Type B pancreatic cell (in vitro differentiated cells): ENCODE results near the gene PRSS48. TPM values are rescaled to one million over a fixed set of nuclear protein-coding genes. Genes with fewer than 3 reads are reported as not detected.

Experiments
- DNase-seq: peaks from one replicate; pipeline ENCODE4 v3.0.0; 2021; ENCODE audit warnings: mixed read lengths; ENCODE audit not compliant: unreplicated experiment; ENCODE audit errors: extremely low spot score
- H3K27ac Mint-ChIP-seq: 2 replicates; pipeline ENCODE4 v1.8.0; 2021; ENCODE audit warnings: mild to moderate bottlenecking, mixed read lengths
- H3K27me3 Mint-ChIP-seq: 2 replicates; pipeline ENCODE4 v1.8.0; 2021; ENCODE audit warnings: mixed read lengths
- H3K36me3 Mint-ChIP-seq: 2 replicates; pipeline ENCODE4 v1.8.0; 2021; ENCODE audit warnings: mixed read lengths
- H3K4me1 Mint-ChIP-seq: one replicate; pipeline ENCODE4 v1.8.0; 2021; ENCODE audit warnings: mixed read lengths; ENCODE audit not compliant: unreplicated experiment
- H3K4me3 Mint-ChIP-seq: 2 replicates; pipeline ENCODE4 v1.8.0; 2021; ENCODE audit warnings: mild to moderate bottlenecking, mixed read lengths
- H3K9me3 Mint-ChIP-seq: 2 replicates; pipeline ENCODE4 v1.8.0; 2021; ENCODE audit warnings: mixed read lengths
- total RNA-seq: library from RNA; stranded (reverse); gene quantifications from 2 replicates; pipeline ENCODE4 v1.2.1, GENCODE V29; 2021; ENCODE audit warnings: low replicate concordance
- TF ChIP-seq, protein P1 (sequence below): fragments of 200-600 bp; sonication (generic); conservative IDR thresholded peaks from 2 replicates; pipeline ENCODE4 v1.5.0; 2021; ENCODE audit warnings: antibody characterized with exemption, mild to moderate bottlenecking

The PRSS48 gene
- total RNA-seq, 1 donor from 2014 or later, result not detected

DNA sequence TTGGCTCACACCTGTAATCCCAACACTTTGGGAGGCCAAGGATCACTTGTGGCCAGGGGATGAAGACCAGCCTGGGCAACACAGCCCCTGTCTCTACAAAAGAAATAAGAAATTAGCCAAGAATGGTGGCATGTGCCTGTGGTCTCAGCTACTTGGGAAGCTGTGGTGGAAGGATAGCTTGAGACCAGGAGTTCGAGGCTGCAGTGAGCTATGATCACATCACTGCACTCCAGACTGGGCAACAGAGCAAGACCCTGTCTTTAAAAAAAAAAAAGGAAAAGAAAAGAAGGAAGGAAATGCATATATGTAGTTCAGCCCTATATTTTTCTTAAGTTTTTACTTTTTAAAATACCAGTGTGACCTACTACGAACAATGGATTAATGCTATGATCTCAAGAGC, 15.1 kb downstream of the PRSS48 start:
- TF ChIP-seq, protein P1, sequence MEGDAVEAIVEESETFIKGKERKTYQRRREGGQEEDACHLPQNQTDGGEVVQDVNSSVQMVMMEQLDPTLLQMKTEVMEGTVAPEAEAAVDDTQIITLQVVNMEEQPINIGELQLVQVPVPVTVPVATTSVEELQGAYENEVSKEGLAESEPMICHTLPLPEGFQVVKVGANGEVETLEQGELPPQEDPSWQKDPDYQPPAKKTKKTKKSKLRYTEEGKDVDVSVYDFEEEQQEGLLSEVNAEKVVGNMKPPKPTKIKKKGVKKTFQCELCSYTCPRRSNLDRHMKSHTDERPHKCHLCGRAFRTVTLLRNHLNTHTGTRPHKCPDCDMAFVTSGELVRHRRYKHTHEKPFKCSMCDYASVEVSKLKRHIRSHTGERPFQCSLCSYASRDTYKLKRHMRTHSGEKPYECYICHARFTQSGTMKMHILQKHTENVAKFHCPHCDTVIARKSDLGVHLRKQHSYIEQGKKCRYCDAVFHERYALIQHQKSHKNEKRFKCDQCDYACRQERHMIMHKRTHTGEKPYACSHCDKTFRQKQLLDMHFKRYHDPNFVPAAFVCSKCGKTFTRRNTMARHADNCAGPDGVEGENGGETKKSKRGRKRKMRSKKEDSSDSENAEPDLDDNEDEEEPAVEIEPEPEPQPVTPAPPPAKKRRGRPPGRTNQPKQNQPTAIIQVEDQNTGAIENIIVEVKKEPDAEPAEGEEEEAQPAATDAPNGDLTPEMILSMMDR, result no peak
- no peak for DNase-seq
- H3K9me3 Mint-ChIP-seq, result peaks cover 10% of the 10 kb centered on the region
- no peaks in the 10 kb centered on the region for H3K4me1 Mint-ChIP-seq
- H3K27me3 Mint-ChIP-seq, result no peaks in the 10 kb centered on the region
- H3K27ac Mint-ChIP-seq, result no peak overlapping the region
- no peak overlapping the region for H3K4me3 Mint-ChIP-seq
- peaks cover 28% of the 10 kb centered on the region for H3K36me3 Mint-ChIP-seq

DNA sequence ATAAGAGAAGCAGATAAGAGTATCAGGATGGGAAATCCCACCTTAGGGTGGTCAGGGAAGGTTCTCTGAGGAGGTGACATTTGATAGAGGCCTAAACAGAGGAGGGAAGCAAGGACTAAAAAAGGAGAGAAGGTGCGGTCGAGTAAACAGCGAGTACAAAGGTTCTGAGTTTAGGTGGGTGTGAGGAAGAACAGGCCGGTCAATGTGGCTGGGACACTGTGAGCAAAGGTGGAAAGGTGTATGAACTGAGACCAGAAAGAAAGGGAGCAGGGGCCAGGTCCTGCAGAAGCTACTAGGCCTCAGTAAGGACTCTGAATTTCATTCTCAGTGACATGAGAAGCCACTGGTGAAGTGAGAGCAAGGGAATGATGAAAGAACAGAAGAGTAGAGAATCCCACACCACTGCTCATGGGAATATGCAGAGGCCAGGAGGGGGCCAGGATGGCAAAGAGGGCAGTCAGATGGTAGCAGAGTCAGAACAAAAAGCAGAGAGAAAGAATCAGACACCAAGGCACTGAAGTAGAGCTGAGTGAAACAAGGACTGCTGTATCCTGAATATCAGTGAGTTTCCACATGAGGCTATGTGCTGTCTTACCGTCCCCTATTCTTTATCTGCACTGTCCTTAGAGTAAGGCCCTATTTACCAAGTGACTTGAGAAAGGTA, 18.0 kb downstream of the PRSS48 start:
- H3K4me1 Mint-ChIP-seq, result no peaks in the 10 kb centered on the region
- no peak overlapping the region for H3K27ac Mint-ChIP-seq
- no peaks in the 10 kb centered on the region for H3K27me3 Mint-ChIP-seq
- no peak for DNase-seq
- H3K4me3 Mint-ChIP-seq, result no peak overlapping the region
- TF ChIP-seq, protein P1, result no peak
- peaks cover 10% of the 10 kb centered on the region for H3K9me3 Mint-ChIP-seq
- H3K36me3 Mint-ChIP-seq, result peaks cover 34% of the 10 kb centered on the region

DNA sequence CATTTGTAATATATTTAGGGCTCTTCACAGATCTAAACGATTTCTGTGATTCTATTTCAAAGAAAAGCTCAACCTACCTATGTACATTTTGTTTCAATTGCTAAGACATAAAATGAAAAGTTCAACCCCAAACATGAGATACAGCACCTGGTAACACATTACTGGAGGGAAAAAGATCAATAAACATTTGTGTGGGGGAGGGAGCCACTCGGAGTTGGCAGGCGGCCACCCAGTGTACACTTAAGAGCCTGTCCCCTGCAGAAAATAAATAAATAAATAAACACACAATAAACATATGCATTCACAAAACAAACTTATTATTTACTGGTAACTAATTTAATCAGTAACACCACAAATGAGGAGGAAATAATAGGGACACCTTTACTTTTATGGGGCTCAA, 19.3 kb downstream of the PRSS48 start:
- Mint-ChIP-seq H3K27ac (no peak overlapping the region), H3K36me3 (peaks cover 28% of the 10 kb centered on the region), H3K4me3 (no peak overlapping the region), H3K27me3 (no peaks in the 10 kb centered on the region), H3K4me1 (no peaks in the 10 kb centered on the region), H3K9me3 (peaks cover 5% of the 10 kb centered on the region)
- DNase-seq, result no peak
- TF ChIP-seq, protein P1, result no peak

DNA sequence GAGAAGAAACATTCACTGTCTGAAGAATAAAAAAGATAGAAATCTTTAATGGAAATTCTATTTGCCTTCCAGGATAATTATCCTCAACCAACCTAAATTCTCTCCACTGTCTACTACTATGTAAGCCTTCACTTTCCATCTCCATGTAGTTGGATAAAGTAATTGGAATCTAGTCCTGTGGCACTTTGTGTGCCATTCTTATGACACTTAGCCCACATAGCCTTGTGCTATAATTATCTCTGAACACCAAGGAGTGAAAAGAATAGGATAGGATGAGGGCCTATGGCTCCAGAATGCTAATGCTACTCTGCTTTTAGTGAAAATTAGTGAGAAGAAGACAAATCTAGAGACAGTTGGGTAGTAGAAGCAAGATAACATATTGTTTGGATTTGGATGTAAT, 20.2 kb downstream of the PRSS48 start:
- TF ChIP-seq, protein P1, result no peak
- no peak for DNase-seq
- no peak overlapping the region for H3K4me3 Mint-ChIP-seq
- no peaks in the 10 kb centered on the region for H3K27me3 Mint-ChIP-seq
- H3K36me3 Mint-ChIP-seq, result peaks cover 35% of the 10 kb centered on the region
- no peaks in the 10 kb centered on the region for H3K4me1 Mint-ChIP-seq
- H3K27ac Mint-ChIP-seq, result no peak overlapping the region
- H3K9me3 Mint-ChIP-seq, result peaks cover 13% of the 10 kb centered on the region

DNA sequence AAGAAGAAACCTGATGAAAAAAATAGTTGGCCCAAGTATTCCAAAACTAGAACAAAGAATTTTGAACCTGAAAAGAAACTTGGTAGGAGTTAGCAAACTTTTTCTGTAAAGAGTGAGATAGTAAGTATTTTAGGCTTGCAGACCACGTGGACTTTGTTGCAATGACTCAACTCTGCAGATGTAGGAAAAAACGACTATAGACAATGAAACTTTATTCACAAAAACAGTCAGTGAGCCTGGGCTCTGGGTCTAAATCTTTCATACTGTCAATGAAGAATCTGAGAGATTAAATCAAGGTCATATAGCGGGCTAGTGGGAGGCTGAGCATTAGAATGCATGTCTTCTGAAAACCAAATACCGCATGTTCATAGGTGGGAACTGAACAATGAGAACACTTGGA, 25.5 kb downstream of the PRSS48 start:
- H3K9me3 Mint-ChIP-seq, result peaks cover 13% of the 10 kb centered on the region
- H3K36me3 Mint-ChIP-seq, result peaks cover 24% of the 10 kb centered on the region
- DNase-seq, result no peak
- no peaks in the 10 kb centered on the region for H3K27me3 Mint-ChIP-seq
- TF ChIP-seq, protein P1, result no peak
- peak overlapping the region; percentile 5 for H3K4me3 Mint-ChIP-seq
- H3K27ac Mint-ChIP-seq, result no peak overlapping the region
- peaks cover 8% of the 10 kb centered on the region for H3K4me1 Mint-ChIP-seq
